Smooth muscle cell (in vitro differentiated cells): Measurements from ENCODE around the gene HEATR5B. TPM values are rescaled to one million over a fixed set of nuclear protein-coding genes. Genes with fewer than 3 reads are reported as not detected.

ENCODE experiments used
- DNase-seq: peaks from one replicate; lab custom pipeline; 2025; ENCODE audit not compliant: unreplicated experiment; lab: John Stamatoyannopoulos, UW
- H2AFZ ChIP-seq: fragments of 200-600 bp; sonication (generic); 2 replicates; pipeline ENCODE4 v1.6.0; 2016; ENCODE audit warnings: antibody characterized with exemption, low read depth, mild to moderate bottlenecking
- H3F3A ChIP-seq: fragments of 200-600 bp; sonication (generic); 2 replicates; pipeline ENCODE4 v1.6.0; 2017; ENCODE audit warnings: antibody characterized with exemption, low read depth
- H3K27ac ChIP-seq: fragments of 200-600 bp; sonication (generic); 2 replicates; pipeline ENCODE4 v1.5.1; 2016; ENCODE audit warnings: low read depth, mild to moderate bottlenecking
- H3K27me3 ChIP-seq: fragments of 200-600 bp; sonication (generic); 2 replicates; pipeline ENCODE4 v1.6.1; 2016; ENCODE audit warnings: low read depth, mild to moderate bottlenecking
- H3K36me3 ChIP-seq: fragments of 200-600 bp; sonication (generic); 2 replicates; pipeline ENCODE4 v1.5.1; 2016; ENCODE audit warnings: low read depth
- H3K4me1 ChIP-seq: fragments of 200-600 bp; sonication (generic); 2 replicates; pipeline ENCODE4 v1.5.1; 2016; ENCODE audit warnings: low read depth
- H3K4me2 ChIP-seq: fragments of 200-600 bp; sonication (generic); 2 replicates; pipeline ENCODE4 v1.6.0; 2016; ENCODE audit warnings: mild to moderate bottlenecking
- H3K4me3 ChIP-seq: fragments of 200-600 bp; sonication (generic); 2 replicates; pipeline ENCODE4 v1.5.1; 2016; ENCODE audit warnings: mild to moderate bottlenecking
- H3K79me2 ChIP-seq: fragments of 200-600 bp; sonication (generic); 2 replicates; pipeline ENCODE4 v1.6.0; 2016; ENCODE audit warnings: low read depth, mild to moderate bottlenecking
- H3K9ac ChIP-seq: fragments of 200-600 bp; sonication (generic); 2 replicates; pipeline ENCODE4 v1.6.0; 2016; ENCODE audit warnings: low read depth
- H3K9me3 ChIP-seq: fragments of 200-600 bp; sonication (generic); replicated peaks from 2 replicates; pipeline ENCODE4 v1.5.1; 2016; ENCODE audit warnings: low read depth
- H4K20me1 ChIP-seq: fragments of 200-600 bp; sonication (generic); 2 replicates; pipeline ENCODE4 v1.6.0; 2016; ENCODE audit warnings: low read depth
- WGBS: methylation state at CpG from one replicate; pipeline ENCODE4 v1.1.7; 2016; ENCODE audit warnings: low lambda C conversion rate; 5-methylcytosine and 5-hydroxymethylcytosine counted together
- polyA plus RNA-seq: library from polyadenylated mRNA; unstranded; fragments of >200 nt; fragmentation: Nextera tagmentation; extraction: Ambion mirVana; gene quantifications from 2 replicates; pipeline ENCODE4 v1.2.1, GENCODE V29; 2016
- total RNA-seq: library from RNA; depleted of rRNA; stranded (reverse); fragments of >200 nt; gene quantifications from 2 replicates; pipeline ENCODE4 v1.2.3, GENCODE V29; 2014
- TF ChIP-seq, protein P1 (sequence below): fragments of 200-600 bp; sonication (generic); IDR thresholded peaks from 2 replicates; pipeline ENCODE4 v1.5.1; 2017; ENCODE audit warnings: borderline replicate concordance, mild to moderate bottlenecking, antibody characterized with exemption; ENCODE audit not compliant: insufficient read depth, poor library complexity, severe bottlenecking

HEATR5B gene
- total and polyA plus RNA-seq, 2 experiments from 2014 or later, result 4.4 to 14.7 TPM

DNA sequence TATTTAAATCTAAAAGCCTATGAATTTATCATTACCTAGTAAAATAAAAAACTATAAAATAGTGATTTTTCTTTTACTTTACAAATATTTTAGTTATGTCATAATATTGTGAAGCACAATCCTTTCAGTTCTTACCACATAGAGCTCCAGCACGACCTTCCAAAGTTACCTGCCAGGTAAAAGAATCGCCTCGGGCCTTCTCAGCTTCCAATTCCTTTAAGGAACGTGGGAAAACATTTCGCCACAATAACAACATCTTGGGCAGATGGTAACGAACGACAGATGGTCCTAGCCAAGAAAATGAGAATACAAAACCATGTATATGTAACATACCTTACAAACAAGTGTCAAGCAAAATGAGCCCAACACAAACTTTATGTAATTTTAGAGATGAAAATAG, 23.7 kb downstream of the HEATR5B start:
- Histone ChIP-seq H3K27me3 (no peaks in the 10 kb centered on the region), H3K27ac (no peak overlapping the region), H3K36me3 (peaks cover 31% of the 10 kb centered on the region), H3K9me3 (no peaks in the 10 kb centered on the region), H3K9ac (no peak overlapping the region), H3K4me2 (no peak overlapping the region), H3F3A (no peaks in the 10 kb centered on the region), H3K79me2 (no peaks in the 10 kb centered on the region), H3K4me1 (no peaks in the 10 kb centered on the region), H2AFZ (no peak overlapping the region), H3K4me3 (no peak overlapping the region), H4K20me1 (no peaks in the 10 kb centered on the region)
- DNase-seq, result no peak
- WGBS, result 94% methylated on average over 7 of the region's 7 CpGs
- TF ChIP-seq, protein P1, sequence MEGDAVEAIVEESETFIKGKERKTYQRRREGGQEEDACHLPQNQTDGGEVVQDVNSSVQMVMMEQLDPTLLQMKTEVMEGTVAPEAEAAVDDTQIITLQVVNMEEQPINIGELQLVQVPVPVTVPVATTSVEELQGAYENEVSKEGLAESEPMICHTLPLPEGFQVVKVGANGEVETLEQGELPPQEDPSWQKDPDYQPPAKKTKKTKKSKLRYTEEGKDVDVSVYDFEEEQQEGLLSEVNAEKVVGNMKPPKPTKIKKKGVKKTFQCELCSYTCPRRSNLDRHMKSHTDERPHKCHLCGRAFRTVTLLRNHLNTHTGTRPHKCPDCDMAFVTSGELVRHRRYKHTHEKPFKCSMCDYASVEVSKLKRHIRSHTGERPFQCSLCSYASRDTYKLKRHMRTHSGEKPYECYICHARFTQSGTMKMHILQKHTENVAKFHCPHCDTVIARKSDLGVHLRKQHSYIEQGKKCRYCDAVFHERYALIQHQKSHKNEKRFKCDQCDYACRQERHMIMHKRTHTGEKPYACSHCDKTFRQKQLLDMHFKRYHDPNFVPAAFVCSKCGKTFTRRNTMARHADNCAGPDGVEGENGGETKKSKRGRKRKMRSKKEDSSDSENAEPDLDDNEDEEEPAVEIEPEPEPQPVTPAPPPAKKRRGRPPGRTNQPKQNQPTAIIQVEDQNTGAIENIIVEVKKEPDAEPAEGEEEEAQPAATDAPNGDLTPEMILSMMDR, result no peak

DNA sequence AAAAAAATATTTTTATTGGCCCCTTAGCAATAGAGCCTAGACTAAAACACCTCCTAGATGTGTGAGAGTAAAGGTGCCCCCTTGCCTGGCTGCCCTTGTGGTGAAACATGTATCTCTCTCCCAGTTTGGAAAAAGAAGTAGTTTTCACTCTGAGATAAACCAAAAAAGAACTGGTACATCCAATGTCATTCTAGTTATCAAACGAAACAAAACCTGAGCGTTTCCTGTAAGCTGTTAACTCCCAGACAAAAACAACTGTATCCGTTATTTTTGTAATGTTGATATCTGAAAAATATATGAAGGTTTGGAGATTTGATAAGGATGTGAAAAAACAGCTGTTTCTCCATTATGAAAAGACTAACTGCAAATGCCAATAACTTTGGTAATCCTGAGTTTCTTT, 24.3 kb downstream of the HEATR5B start:
- H3K4me1 ChIP-seq, result no peaks in the 10 kb centered on the region
- WGBS, result 97% methylated on average over 3 of the region's 3 CpGs
- no peak overlapping the region for H2AFZ ChIP-seq
- H3K9ac ChIP-seq, result no peak overlapping the region
- no peaks in the 10 kb centered on the region for H3K27me3 ChIP-seq
- H4K20me1 ChIP-seq, result no peaks in the 10 kb centered on the region
- no peak overlapping the region for H3K27ac ChIP-seq
- TF ChIP-seq, protein P1, result no peak
- no peak for DNase-seq
- no peaks in the 10 kb centered on the region for H3F3A ChIP-seq
- no peaks in the 10 kb centered on the region for H3K79me2 ChIP-seq
- H3K9me3 ChIP-seq, result no peaks in the 10 kb centered on the region
- no peak overlapping the region for H3K4me2 ChIP-seq
- no peak overlapping the region for H3K4me3 ChIP-seq
- peaks cover 31% of the 10 kb centered on the region for H3K36me3 ChIP-seq

DNA sequence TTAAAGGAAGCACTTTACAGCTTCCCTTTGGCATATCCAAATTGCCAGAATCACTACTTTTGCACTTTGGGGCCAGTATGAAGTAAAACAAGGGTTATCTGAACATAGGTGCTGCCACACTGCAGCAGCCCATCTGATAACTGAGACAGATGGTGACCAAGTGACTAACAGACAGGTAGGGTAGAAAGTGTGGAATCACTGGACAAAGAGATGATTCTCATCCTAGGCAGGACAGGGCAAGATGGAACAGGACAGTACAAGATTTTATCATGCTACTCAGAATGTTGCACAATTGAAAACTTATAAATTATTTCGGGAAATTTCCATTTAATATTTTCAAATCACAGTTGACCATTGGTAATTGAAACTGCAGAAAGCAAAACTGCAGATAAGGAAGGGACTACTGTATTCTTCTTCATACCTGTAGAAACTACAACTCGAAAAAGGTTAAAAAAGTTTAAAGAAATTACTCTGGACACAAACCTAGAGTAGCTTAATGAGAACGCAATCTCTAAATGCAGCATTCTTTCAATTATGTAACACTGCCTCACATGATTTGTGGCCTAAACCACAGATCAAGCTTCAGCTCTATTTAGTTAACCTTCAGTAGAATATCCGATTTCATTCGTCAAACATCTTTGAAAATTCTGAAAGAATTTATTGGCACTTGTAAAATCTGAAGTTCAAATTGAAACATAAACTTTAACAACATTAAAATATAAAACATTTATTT, 31.4 kb downstream of the HEATR5B start:
- DNase-seq, result no peak
- TF ChIP-seq, protein P1, result no peak
- 97% methylated on average over 5 of the region's 5 CpGs for WGBS
- Histone ChIP-seq H3K79me2 (no peaks in the 10 kb centered on the region), H3K27ac (no peak overlapping the region), H3K4me1 (no peaks in the 10 kb centered on the region), H3K9ac (no peak overlapping the region), H3K4me3 (no peak overlapping the region), H3K9me3 (no peaks in the 10 kb centered on the region), H3K36me3 (peaks cover 12% of the 10 kb centered on the region), H3F3A (no peaks in the 10 kb centered on the region), H4K20me1 (no peaks in the 10 kb centered on the region), H3K27me3 (no peaks in the 10 kb centered on the region), H2AFZ (no peak overlapping the region), H3K4me2 (no peak overlapping the region)

DNA sequence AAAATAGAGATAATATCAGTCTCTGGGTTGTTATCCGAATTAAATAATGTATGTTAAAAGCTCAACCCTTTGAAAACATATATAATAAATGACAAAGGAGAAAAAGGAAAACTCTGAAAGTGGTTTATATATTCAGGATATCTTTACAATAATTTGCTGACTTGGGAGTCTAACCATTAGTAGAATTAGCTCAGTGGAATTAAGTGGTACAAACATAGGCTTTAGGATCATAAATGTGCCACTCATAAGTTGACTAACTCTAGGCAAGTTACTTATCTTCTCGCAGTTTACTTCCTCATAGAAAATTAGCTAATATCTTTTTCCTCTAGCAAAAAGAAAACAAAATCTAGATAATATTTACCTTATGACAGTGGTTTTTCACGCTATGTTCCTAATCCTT, 44.6 kb downstream of the HEATR5B start:
- Histone ChIP-seq H3K9ac (no peak overlapping the region), H3F3A (no peaks in the 10 kb centered on the region), H2AFZ (no peak overlapping the region), H3K27me3 (no peaks in the 10 kb centered on the region), H3K79me2 (no peaks in the 10 kb centered on the region), H3K4me3 (no peak overlapping the region), H3K36me3 (peaks cover 15% of the 10 kb centered on the region), H3K9me3 (no peaks in the 10 kb centered on the region), H4K20me1 (no peaks in the 10 kb centered on the region), H3K27ac (no peak overlapping the region), H3K4me2 (no peak overlapping the region), H3K4me1 (no peaks in the 10 kb centered on the region)
- WGBS, result 79% methylated on average over 3 of the region's 3 CpGs
- DNase-seq, result no peak
- TF ChIP-seq, protein P1, result no peak
